WTC11 (cell line): Measurements from ENCODE around the gene AGAP1.

Experiments used
- CREB1 ChIP-seq: sonication (generic); formaldehyde crosslinking; IDR thresholded peaks from 2 replicates; pipeline ENCODE4 v1.8.0; 2023; ENCODE audit warnings: mild to moderate bottlenecking, missing genetic modification reagents
- CTCF ChIP-seq: fragments of 200-600 bp; IDR thresholded peaks from 2 replicates; pipeline ENCODE4 v1.8.0; 2022; ENCODE audit warnings: antibody characterized with exemption
- E2F5 ChIP-seq: sonication (generic); formaldehyde crosslinking; IDR thresholded peaks from 2 replicates; pipeline ENCODE4 v1.8.1; 2022; ENCODE audit warnings: mild to moderate bottlenecking, moderate library complexity, missing genetic modification reagents
- MAX ChIP-seq: sonication (generic); formaldehyde crosslinking; IDR thresholded peaks from 2 replicates; pipeline ENCODE4 v1.8.0; 2022; ENCODE audit warnings: mild to moderate bottlenecking, missing genetic modification reagents
- NR2C2 ChIP-seq: sonication (generic); formaldehyde crosslinking; IDR thresholded peaks from 2 replicates; pipeline ENCODE4 v1.8.0; 2022; ENCODE audit warnings: mild to moderate bottlenecking, missing genetic modification reagents
- NR3C1 ChIP-seq: sonication (generic); formaldehyde crosslinking; conservative IDR thresholded peaks from 2 replicates; pipeline ENCODE4 v1.8.1; 2023; ENCODE audit warnings: low read depth, mild to moderate bottlenecking, missing genetic modification reagents
- SP1 ChIP-seq: sonication (generic); formaldehyde crosslinking; conservative IDR thresholded peaks from 2 replicates; pipeline ENCODE4 v1.8.1; 2022; ENCODE audit warnings: missing genetic modification reagents
- ZNF138 ChIP-seq: sonication (generic); formaldehyde crosslinking; conservative IDR thresholded peaks from 2 replicates; pipeline ENCODE4 v1.8.1; 2022; ENCODE audit warnings: mild to moderate bottlenecking, moderate library complexity, missing genetic modification reagents
- ZNF317 ChIP-seq: sonication (generic); formaldehyde crosslinking; IDR thresholded peaks from 2 replicates; pipeline ENCODE4 v1.8.1; 2023; ENCODE audit warnings: low read depth, mild to moderate bottlenecking, moderate library complexity, missing genetic modification reagents, borderline replicate concordance

- TF ChIP-seq CTCF, result no peak
- TF ChIP-seq E2F5 (CRISPR knock-in tag), result no peak
- TF ChIP-seq ZNF317 (CRISPR knock-in tag), result no peak
- TF ChIP-seq NR2C2 (CRISPR knock-in tag), result no peak
- no peak for TF ChIP-seq CREB1
- no peak for TF ChIP-seq SP1 (CRISPR knock-in tag)
- no peak for TF ChIP-seq ZNF138 (CRISPR knock-in tag)
- TF ChIP-seq MAX, result no peak
- TF ChIP-seq NR3C1 (CRISPR knock-in tag), result no peak
These were observed 404.1 kb downstream of the AGAP1 start for GRCh38 chr2:235897992-235898391.
